H1 (cell line): ENCODE data around the gene MESD.

Source experiments
- JUN ChIP-seq: IDR thresholded peaks from 2 replicates; pipeline ENCODE4 v1.6.1; 2011; ENCODE audit warnings: low read depth, mild to moderate bottlenecking, improper control_type of control experiment, low read length
- TF ChIP-seq, protein P1 (sequence below), 3 experiments: IDR thresholded peaks; 1 replicate in 2 of 3; 2 replicates in 1 of 3; pipeline versions ENCODE4 v1.5.1 to v1.6.1; 2011; ENCODE audit warnings: low read length in 3 of 3, mild to moderate bottlenecking in 3 of 3, inconsistent platforms in 2 of 3, low read depth in 1 of 3, moderate library complexity in 1 of 3; ENCODE audit not compliant: insufficient read depth in 1 of 3; ENCODE audit errors: control extremely low read depth in 1 of 3

- TF ChIP-seq, protein P1, sequence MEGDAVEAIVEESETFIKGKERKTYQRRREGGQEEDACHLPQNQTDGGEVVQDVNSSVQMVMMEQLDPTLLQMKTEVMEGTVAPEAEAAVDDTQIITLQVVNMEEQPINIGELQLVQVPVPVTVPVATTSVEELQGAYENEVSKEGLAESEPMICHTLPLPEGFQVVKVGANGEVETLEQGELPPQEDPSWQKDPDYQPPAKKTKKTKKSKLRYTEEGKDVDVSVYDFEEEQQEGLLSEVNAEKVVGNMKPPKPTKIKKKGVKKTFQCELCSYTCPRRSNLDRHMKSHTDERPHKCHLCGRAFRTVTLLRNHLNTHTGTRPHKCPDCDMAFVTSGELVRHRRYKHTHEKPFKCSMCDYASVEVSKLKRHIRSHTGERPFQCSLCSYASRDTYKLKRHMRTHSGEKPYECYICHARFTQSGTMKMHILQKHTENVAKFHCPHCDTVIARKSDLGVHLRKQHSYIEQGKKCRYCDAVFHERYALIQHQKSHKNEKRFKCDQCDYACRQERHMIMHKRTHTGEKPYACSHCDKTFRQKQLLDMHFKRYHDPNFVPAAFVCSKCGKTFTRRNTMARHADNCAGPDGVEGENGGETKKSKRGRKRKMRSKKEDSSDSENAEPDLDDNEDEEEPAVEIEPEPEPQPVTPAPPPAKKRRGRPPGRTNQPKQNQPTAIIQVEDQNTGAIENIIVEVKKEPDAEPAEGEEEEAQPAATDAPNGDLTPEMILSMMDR (IDR thresholded peaks at IDR 0.05; ENCODE audit: control extremely low read depth in 1 of 3, insufficient read depth in 1 of 3, low read depth in 1 of 3, low read length in 3 of 3): no peak
- no peak for TF ChIP-seq JUN
Observed at GRCh38 chr15:80972276-80972675, 17.3 kb downstream of the MESD start.
